Stimulated activated CD8-positive, alpha-beta memory T cell treated with anti-CD3 and anti-CD28 coated beads, Interleukin-15, amount 100 ng/mL, for 1 hour (primary cell): ENCODE results near the gene LDLRAD4.

Experiments
- DNase-seq: peaks from one replicate; pipeline ENCODE4 v3.0.0-alpha.2; 2020; ENCODE audit warnings: low read depth

The LDLRAD4 gene

GRCh38 chr18:13447621-13448334 lies 229.2 kb downstream of the LDLRAD4 start:
- no peak for DNase-seq

GRCh38 chr18:13448335-13448795 lies 229.8 kb downstream of the LDLRAD4 start:
- DNase-seq, result no peak

GRCh38 chr18:13449651-13450050 lies 231.1 kb downstream of the LDLRAD4 start:
- DNase-seq, result no peak

- DNase-seq, result no peak
These were observed 232.0 kb downstream of the LDLRAD4 start for GRCh38 chr18:13450289-13451212.

GRCh38 chr18:13451213-13451540 lies 232.6 kb downstream of the LDLRAD4 start:
- no peak for DNase-seq

- no peak for DNase-seq
These were observed 233.3 kb downstream of the LDLRAD4 start for GRCh38 chr18:13451661-13452387.

GRCh38 chr18:13452388-13452811 lies 233.8 kb downstream of the LDLRAD4 start:
- no peak for DNase-seq

- no peak for DNase-seq
These were observed 234.5 kb downstream of the LDLRAD4 start for GRCh38 chr18:13452871-13453680.

GRCh38 chr18:13453714-13454113 lies 235.2 kb downstream of the LDLRAD4 start:
- DNase-seq, result no peak

- no peak for DNase-seq
These were observed 236.0 kb downstream of the LDLRAD4 start for GRCh38 chr18:13454363-13455150.

GRCh38 chr18:13455471-13455870 lies 236.9 kb downstream of the LDLRAD4 start:
- DNase-seq, result no peak

GRCh38 chr18:13455960-13456481 lies 237.5 kb downstream of the LDLRAD4 start:
- DNase-seq, result no peak

- no peak for DNase-seq
These were observed 238.2 kb downstream of the LDLRAD4 start for GRCh38 chr18:13456736-13457271.

GRCh38 chr18:13457327-13457726 lies 238.8 kb downstream of the LDLRAD4 start:
- no peak for DNase-seq

GRCh38 chr18:13460946-13461345 lies 242.4 kb downstream of the LDLRAD4 start:
- DNase-seq, result no peak

- no peak for DNase-seq
These were observed 242.9 kb downstream of the LDLRAD4 start for GRCh38 chr18:13461469-13461868.

- DNase-seq, result no peak
These were observed 243.4 kb downstream of the LDLRAD4 start for GRCh38 chr18:13461936-13462335.

- DNase-seq, result no peak
These were observed 244.1 kb downstream of the LDLRAD4 start for GRCh38 chr18:13462686-13463085.

GRCh38 chr18:13463526-13464210 lies 245.1 kb downstream of the LDLRAD4 start:
- no peak for DNase-seq
